Central memory CD8-positive, alpha-beta T cell (primary cell): Measurements from ENCODE around the gene SGK1.

Experiments used
- ATAC-seq: fragments of 150-1000 bp; cut with Tn5 transposase; replicated peaks from 2 replicates; pipeline ENCODE4 v1.10.0; 2022; ENCODE audit warnings: mild to moderate bottlenecking, moderate FRiP score, moderate number of reproducible peaks; ENCODE audit not compliant: poor library complexity, severe bottlenecking; ENCODE audit errors: extremely low read depth
- DNase-seq, 2 donors: peaks; one replicate each; pipeline ENCODE4 v3.0.0; 2021; ENCODE audit warnings: low spot score in 2 of 2
- H3K27ac Mint-ChIP-seq: one replicate; pipeline ENCODE4 v1.8.0; 2022; ENCODE audit warnings: low read depth, mild to moderate bottlenecking, moderate library complexity, mixed read lengths
- H3K27me3 Mint-ChIP-seq: one replicate; pipeline ENCODE4 v1.8.0; 2022; ENCODE audit warnings: mixed read lengths
- H3K36me3 Mint-ChIP-seq: one replicate; pipeline ENCODE4 v1.8.0; 2022; ENCODE audit warnings: mild to moderate bottlenecking, moderate library complexity, mixed read lengths; ENCODE audit not compliant: insufficient read depth
- H3K4me1 Mint-ChIP-seq: one replicate; pipeline ENCODE4 v1.8.0; 2022; ENCODE audit warnings: mixed read lengths
- H3K4me3 Mint-ChIP-seq: one replicate; pipeline ENCODE4 v1.8.0; 2022; ENCODE audit warnings: mild to moderate bottlenecking, moderate library complexity, mixed read lengths
- H3K9me3 Mint-ChIP-seq: one replicate; pipeline ENCODE4 v1.8.0; 2022; ENCODE audit warnings: mixed read lengths

SGK1 gene

DNA sequence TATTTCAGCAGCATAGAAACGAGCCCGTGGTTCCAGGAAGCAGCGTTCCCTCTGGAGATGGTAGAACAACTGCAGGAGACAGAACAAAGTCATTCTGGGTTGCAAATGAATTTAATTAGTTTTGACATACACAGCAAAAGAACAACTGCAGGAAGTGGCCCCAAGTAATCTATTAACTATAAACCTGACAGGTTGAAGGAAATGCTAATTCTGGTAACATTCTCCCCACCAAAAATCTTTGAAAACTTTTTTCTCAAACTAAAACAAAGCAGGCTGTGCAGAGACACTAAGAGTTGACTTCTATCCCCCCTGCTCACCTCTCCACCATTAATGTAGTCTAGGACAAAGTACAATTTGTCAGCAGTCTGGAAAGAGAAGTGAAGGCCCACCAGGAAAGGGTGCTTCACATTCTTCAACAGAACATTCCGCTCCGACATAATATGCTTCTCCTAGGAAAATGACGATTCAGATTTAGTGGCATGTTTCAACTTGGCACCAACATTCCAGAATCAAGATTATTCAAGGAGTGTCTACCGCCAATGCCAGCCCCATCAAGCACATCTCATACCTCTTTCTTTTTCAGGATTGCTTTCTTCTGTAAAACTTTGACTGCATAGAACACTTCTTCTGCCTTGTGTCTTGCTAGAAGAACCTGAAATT is 145.1 kb downstream of the SGK1 start:
- Mint-ChIP-seq H3K9me3 (no peaks in the 10 kb centered on the region), H3K4me3 (no peak overlapping the region), H3K36me3 (peaks cover 31% of the 10 kb centered on the region), H3K27me3 (no peaks in the 10 kb centered on the region), H3K4me1 (peaks cover 24% of the 10 kb centered on the region), H3K27ac (no peak overlapping the region)
- ATAC-seq, result no peak
- DNase-seq, result no peak

GRCh38 chr6:134172020-134172705 is 145.7 kb downstream of the SGK1 start:
- ATAC-seq, result no peak
- no peaks in the 10 kb centered on the region for H3K9me3 Mint-ChIP-seq
- H3K27ac Mint-ChIP-seq, result no peak overlapping the region
- H3K36me3 Mint-ChIP-seq, result peaks cover 31% of the 10 kb centered on the region
- DNase-seq, result no peak
- H3K4me1 Mint-ChIP-seq, result peaks cover 18% of the 10 kb centered on the region
- H3K27me3 Mint-ChIP-seq, result no peaks in the 10 kb centered on the region
- H3K4me3 Mint-ChIP-seq, result no peak overlapping the region

DNA sequence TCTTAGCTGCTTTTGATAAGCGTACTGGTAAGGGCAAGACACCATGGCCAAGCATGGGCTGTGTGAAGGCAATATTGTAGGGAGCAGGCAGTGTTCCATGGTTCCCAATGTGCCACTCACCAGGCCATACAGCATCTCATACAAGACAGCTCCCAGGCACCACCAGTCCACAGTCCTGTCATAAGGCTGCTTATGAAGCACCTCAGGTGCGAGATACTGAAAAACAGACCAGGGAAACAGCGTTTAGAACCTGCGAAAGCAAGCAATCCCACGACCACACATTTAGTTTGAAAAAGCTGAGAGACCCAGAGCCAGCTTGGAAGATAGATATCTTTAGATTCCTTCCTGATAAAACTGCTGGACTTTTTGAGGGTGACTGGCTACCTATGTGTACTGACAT is 146.4 kb downstream of the SGK1 start:
- Mint-ChIP-seq H3K27me3 (no peaks in the 10 kb centered on the region), H3K27ac (no peak overlapping the region), H3K4me1 (peaks cover 17% of the 10 kb centered on the region), H3K9me3 (no peaks in the 10 kb centered on the region), H3K36me3 (peaks cover 31% of the 10 kb centered on the region), H3K4me3 (no peak overlapping the region)
- ATAC-seq (no peak), DNase-seq (no peak)

DNA sequence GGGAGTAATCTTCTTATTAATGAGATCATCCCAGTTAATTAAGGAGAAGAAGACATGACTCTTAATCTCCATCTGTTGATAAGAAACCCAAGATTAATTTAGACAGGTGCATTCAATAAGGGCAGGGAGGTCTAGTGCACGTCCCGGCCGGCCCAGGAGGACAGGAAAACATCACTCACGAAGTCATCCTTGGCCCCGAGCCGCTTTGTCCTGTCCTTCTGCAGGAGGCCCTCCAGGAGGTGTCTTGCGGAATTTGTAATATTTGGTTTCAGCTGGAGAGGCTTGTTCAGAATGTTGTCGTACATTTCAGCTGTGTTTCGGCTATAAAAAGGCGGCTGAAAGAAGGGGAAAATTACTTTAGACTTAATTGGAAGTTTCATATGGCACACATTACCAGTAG is 147.1 kb downstream of the SGK1 start:
- H3K36me3 Mint-ChIP-seq, result peaks cover 29% of the 10 kb centered on the region
- H3K4me1 Mint-ChIP-seq, result peaks cover 14% of the 10 kb centered on the region
- no peak for ATAC-seq
- no peak overlapping the region for H3K4me3 Mint-ChIP-seq
- no peak for DNase-seq
- H3K27ac Mint-ChIP-seq, result no peak overlapping the region
- H3K27me3 Mint-ChIP-seq, result peaks cover 3% of the 10 kb centered on the region
- no peaks in the 10 kb centered on the region for H3K9me3 Mint-ChIP-seq

DNA sequence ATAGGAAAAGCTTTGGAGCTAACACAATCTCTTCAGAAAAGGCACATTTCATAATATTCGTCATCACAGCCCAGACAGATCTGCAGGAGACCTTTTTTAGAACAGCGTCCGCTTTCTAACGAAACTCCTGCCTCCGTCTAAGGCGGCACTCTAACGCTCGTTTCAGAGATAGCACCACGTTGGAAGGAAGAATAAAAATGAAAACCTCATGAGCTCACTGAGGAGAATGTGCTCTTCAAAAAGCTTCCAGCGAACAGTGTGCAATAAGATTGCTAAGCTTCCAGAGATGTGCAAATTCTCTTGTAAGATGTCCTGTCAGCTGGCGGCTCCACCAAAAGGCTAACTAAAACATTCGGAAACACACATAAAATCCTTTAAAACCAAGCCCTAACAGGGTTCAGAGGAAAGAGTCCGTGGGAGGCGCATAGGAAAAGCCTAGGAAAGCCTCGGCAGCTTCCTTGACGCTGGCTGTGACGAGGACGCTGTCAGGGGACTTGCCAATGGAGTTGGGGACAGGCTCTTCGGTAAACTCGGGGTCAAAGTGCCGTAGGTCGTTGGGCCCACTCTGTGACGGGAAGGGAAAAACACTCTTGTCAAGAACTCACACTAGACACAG is 147.9 kb downstream of the SGK1 start:
- Mint-ChIP-seq H3K27me3 (peaks cover 12% of the 10 kb centered on the region), H3K9me3 (no peaks in the 10 kb centered on the region), H3K4me3 (no peak overlapping the region), H3K36me3 (peaks cover 28% of the 10 kb centered on the region), H3K4me1 (peaks cover 9% of the 10 kb centered on the region), H3K27ac (no peak overlapping the region)
- ATAC-seq (no peak), DNase-seq (no peak)

DNA sequence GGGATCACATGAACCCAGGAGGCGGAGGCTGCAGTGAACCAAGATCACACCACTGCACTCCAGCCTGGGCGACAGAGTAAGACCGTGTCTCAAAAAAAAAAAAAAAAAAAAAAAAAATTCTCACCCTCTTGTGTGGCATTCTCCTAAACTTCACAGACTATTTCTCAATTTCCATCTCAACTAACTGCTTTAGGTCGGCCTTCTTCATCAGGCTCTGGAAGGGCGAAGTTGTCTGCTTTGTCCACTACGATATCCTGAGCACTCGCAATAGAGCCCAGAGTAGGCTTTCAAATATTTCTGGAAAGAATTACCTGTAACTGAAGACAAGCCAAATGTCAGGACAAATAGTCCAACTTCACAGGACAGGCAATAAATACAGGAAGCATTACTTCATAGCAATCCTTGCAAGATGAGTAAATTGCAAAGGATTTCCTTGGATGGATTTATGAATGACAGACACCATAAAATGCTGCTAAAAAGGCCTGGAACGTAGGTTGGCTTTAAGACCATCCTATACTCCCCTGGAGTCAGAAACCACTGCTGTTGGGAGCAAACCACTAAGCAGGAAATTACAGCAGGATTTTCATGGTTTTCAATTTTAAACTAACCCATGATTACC is 149.2 kb downstream of the SGK1 start:
- no peaks in the 10 kb centered on the region for H3K4me1 Mint-ChIP-seq
- H3K27me3 Mint-ChIP-seq, result peaks cover 16% of the 10 kb centered on the region
- ATAC-seq (no peak), DNase-seq (no peak)
- no peak overlapping the region for H3K27ac Mint-ChIP-seq
- no peaks in the 10 kb centered on the region for H3K9me3 Mint-ChIP-seq
- no peak overlapping the region for H3K4me3 Mint-ChIP-seq
- H3K36me3 Mint-ChIP-seq, result peaks cover 19% of the 10 kb centered on the region

- no peak overlapping the region for H3K27ac Mint-ChIP-seq
- H3K9me3 Mint-ChIP-seq, result no peaks in the 10 kb centered on the region
- no peak overlapping the region for H3K4me3 Mint-ChIP-seq
- H3K4me1 Mint-ChIP-seq, result no peaks in the 10 kb centered on the region
- ATAC-seq (no peak), DNase-seq (no peak)
- peaks cover 9% of the 10 kb centered on the region for H3K36me3 Mint-ChIP-seq
- peaks cover 16% of the 10 kb centered on the region for H3K27me3 Mint-ChIP-seq
These were observed 151.2 kb downstream of the SGK1 start for GRCh38 chr6:134166511-134167261.

DNA sequence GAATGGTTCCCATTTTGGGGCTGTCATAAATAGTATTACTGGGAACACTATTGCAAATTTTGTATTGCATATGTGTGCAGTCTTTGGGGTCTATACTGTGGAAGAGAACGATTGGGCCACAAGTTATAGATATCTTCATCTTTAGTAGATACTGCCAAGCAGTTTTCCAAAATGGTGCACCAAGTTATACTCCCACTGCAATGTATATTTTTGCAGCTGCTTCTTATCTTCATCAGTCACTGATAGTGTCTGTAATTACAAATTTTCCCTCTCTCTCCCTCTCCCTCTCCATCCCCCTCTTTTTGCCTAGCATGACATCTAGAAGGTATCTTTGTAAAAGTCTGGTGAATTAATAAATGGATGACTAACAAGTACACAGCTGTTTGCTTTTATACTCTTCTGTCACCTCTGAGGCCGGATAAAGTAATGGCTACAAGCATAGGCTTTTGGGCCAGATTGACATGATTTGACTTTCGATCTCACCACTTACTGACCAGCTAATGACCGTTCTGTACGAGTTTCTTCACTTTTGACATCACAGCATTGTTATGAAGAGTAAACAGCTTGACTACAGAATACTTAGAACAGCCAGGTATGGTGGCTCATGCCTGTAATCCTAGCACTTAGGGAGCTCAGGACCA is 152.2 kb downstream of the SGK1 start:
- no peak overlapping the region for H3K4me3 Mint-ChIP-seq
- ATAC-seq (no peak), DNase-seq (no peak)
- no peak overlapping the region for H3K27ac Mint-ChIP-seq
- H3K4me1 Mint-ChIP-seq, result no peaks in the 10 kb centered on the region
- H3K9me3 Mint-ChIP-seq, result no peaks in the 10 kb centered on the region
- H3K27me3 Mint-ChIP-seq, result peaks cover 16% of the 10 kb centered on the region
- H3K36me3 Mint-ChIP-seq, result peaks cover 6% of the 10 kb centered on the region

DNA sequence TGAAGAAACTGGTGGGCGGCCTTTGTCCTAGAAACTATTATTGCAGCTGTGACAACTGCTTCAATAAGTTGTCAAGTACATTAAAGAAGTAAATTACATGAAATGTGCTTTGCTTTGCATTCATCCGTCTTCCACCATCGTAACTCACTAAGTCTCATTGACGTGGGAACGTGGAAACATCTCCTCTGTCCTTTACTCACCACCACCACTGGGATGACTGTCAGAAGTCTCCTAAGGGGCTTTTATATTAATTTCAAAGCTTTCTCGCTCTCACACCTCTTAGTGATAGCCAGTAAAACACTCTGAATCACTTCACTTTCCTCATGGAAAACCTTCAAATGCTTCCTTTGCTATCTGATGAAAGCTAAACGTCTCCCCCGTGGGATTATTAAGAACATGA is 153.6 kb downstream of the SGK1 start:
- no peak for ATAC-seq
- no peak overlapping the region for H3K27ac Mint-ChIP-seq

GRCh38 chr6:134162932-134163331 is 155.0 kb downstream of the SGK1 start:
- Mint-ChIP-seq H3K36me3 (no peaks in the 10 kb centered on the region), H3K4me3 (no peak overlapping the region), H3K27ac (no peak overlapping the region), H3K9me3 (no peaks in the 10 kb centered on the region), H3K27me3 (peaks cover 16% of the 10 kb centered on the region), H3K4me1 (no peaks in the 10 kb centered on the region)
- DNase-seq, result no peak
- no peak for ATAC-seq

More for the DNA sequence above, 153.6 kb downstream of the SGK1 start:
- Mint-ChIP-seq H3K4me3 (no peak overlapping the region), H3K4me1 (no peaks in the 10 kb centered on the region), H3K9me3 (no peaks in the 10 kb centered on the region), H3K36me3 (peaks cover 6% of the 10 kb centered on the region), H3K27me3 (peaks cover 16% of the 10 kb centered on the region)
- no peak for DNase-seq

DNA sequence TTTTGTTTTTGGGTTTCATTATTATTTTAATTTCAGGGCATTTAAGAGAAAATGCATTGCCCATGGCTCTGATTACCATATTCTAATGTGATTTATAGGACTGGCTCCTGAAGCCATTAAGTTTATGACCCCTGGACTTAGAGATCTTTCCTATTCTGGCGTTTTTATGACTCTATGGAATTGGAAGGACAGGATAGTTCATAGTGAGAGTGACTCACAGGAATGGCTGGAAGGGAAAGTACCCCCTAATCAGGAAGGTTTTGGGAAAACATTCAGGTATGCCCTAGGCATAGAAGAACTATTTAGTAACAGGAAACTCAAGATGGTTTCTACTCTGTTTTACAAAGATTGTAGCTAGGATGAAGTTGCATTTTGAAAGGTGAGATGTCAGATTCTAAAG is 156.9 kb downstream of the SGK1 start:
- no peak for ATAC-seq
- Mint-ChIP-seq H3K9me3 (no peaks in the 10 kb centered on the region), H3K4me1 (no peaks in the 10 kb centered on the region), H3K36me3 (no peaks in the 10 kb centered on the region), H3K4me3 (no peak overlapping the region), H3K27me3 (peaks cover 15% of the 10 kb centered on the region), H3K27ac (no peak overlapping the region)
- no peak for DNase-seq
